Urinary bladder (tissue), 4 donors: ENCODE measurements around the gene ACSF2. TPM values are rescaled to one million over a fixed set of nuclear protein-coding genes. Genes with fewer than 3 reads are reported as not detected.
"Not testable (repeated sequence)": the region's sequence is repeated elsewhere in the genome, so short reads cannot be mapped to it uniquely, and the experiment has no call there.

ENCODE experiments used
- DNase-seq: peaks from one replicate; pipeline ENCODE4 v3.0.0-alpha.2; 2015; ENCODE audit errors: extremely low spot score
- H3K27ac ChIP-seq: one replicate; pipeline ENCODE4 v1.5.1; 2013; ENCODE audit warnings: low read depth, mild to moderate bottlenecking, moderate library complexity
- H3K36me3 ChIP-seq: one replicate; pipeline ENCODE4 v1.6.1; 2013; ENCODE audit warnings: mild to moderate bottlenecking, moderate library complexity; ENCODE audit not compliant: insufficient read depth
- H3K4me1 ChIP-seq: one replicate; pipeline ENCODE4 v1.6.1; 2013; ENCODE audit warnings: mild to moderate bottlenecking, moderate library complexity; ENCODE audit not compliant: insufficient read depth
- H3K4me3 ChIP-seq: one replicate; pipeline ENCODE4 v1.5.1; 2013; ENCODE audit warnings: low read depth, low read length
- WGBS: extraction: QIAGEN DNeasy Blood & Tissue Kit; methylation state at CpG from one replicate; pipeline ENCODE4 v1.1.7; 2013; 5-methylcytosine and 5-hydroxymethylcytosine counted together
- polyA plus RNA-seq: library from polyadenylated mRNA; stranded (reverse); fragments of 200-250 nt; gene quantifications from one replicate; pipeline ENCODE4 v1.2.3, GENCODE V29; 2013
- total RNA-seq: library from RNA; depleted of rRNA; stranded (reverse); fragments of >200 nt; gene quantifications from one replicate; pipeline ENCODE4 v1.2.3, GENCODE V29; 2014
- donor health status: healthy with polysubstance abuse.
- donor health status: healthy.

Gene ACSF2
- total and polyA plus RNA-seq, 2 donors, result 23.2 to 32.6 TPM

DNA sequence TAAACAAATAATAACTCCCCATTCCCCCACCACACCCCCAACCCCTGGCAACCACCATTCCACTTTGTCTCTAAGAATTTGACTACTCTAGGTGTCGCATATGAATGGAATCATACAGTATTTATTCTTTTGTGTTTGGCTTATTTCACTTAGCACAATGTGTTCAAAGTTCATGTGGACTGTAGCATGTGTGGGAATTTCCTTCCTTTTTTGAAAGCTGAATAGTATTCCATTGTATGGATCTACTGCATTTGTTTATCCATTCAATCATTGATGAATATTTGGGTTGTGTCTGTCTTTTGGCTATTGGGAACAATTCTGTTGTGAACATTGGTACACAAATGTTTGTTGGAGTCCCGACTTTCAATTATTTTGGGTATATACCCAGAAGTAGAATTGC, 3.3 kb upstream of the ACSF2 start:
- Histone ChIP-seq H3K4me3 (no peak overlapping the region), H3K27ac (no peak overlapping the region), H3K4me1 (no peaks in the 10 kb centered on the region), H3K36me3 (no peaks in the 10 kb centered on the region)
- DNase-seq, result no peak
- WGBS, result 94% methylated on average over 2 of the region's 2 CpGs

DNA sequence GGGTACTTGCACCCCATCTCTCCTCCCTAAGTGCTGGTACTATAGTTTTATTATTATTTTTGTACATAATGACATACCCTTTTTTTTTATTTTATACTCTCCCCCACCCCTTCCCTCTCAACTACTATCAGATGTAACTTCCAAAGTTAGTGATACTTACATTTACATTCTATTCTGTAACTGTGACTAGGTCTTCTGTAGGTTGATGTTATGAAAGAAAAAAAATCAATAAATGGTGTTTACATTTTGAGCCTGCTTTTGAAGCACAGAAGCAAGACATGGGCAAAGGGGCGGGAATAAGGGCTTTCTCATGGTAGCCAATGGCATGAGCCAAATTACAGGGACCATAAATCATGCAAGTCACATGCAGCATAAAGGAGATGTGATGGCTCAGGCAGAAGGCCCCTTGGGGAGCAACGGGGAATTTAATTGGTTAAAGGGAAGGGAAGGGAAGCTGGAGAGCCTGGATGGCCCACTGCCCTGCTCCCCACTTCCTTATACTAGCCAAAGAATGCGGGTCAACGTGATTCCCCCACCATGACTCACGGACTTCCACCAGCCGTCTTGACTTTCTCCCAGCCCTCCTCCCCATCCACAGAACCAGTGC, 2.4 kb upstream of the ACSF2 start:
- WGBS, result 47% methylated on average over 6 of the region's 6 CpGs

DNA sequence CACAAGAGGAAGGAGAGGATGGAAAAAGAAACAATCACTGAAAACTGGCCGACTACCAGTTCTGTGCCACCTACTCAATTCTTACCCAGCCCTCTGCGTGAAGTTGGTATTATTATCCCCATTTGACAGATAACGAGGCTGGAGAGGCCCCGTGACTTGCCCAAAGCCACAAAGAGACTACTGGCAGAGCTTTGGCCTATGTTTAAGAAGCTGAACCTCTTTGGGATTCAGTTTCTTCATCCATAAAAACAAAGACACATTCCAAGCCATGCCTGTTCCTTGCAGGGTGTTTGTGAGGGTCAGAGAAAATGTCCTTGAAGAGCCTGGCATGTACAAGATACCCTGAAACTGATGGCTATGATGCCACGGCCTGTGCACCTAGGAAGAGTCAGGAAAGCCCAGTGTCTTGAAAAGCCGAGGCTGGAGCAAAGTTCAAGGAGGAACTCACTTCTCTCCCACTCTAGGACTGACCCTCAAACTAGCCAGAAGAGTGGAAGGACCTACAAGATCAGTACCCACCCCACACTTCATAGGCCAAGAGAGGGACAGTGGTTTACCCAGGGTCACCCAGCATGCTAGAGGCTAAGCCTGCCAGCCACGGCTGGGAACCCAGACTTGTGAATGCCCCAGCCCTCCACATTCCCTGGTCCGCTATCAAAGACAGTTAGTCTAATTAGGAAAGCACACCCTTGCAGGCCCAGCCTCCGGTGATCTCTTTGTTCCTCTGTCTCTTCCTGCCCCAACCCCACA, 1.6 kb upstream of the ACSF2 start:
- no peaks in the 10 kb centered on the region for H3K4me1 ChIP-seq
- DNase-seq, result no peak
- H3K4me3 ChIP-seq, result no peak overlapping the region
- H3K36me3 ChIP-seq, result no peaks in the 10 kb centered on the region
- H3K27ac ChIP-seq, result peak overlapping the region; percentile 18
- WGBS, result 83% methylated on average over 9 of the region's 9 CpGs

More for the DNA sequence above, 2.4 kb upstream of the ACSF2 start:
- Histone ChIP-seq H3K36me3 (no peaks in the 10 kb centered on the region), H3K27ac (no peak overlapping the region), H3K4me1 (no peaks in the 10 kb centered on the region), H3K4me3 (no peak overlapping the region)
- DNase-seq, result no peak

DNA sequence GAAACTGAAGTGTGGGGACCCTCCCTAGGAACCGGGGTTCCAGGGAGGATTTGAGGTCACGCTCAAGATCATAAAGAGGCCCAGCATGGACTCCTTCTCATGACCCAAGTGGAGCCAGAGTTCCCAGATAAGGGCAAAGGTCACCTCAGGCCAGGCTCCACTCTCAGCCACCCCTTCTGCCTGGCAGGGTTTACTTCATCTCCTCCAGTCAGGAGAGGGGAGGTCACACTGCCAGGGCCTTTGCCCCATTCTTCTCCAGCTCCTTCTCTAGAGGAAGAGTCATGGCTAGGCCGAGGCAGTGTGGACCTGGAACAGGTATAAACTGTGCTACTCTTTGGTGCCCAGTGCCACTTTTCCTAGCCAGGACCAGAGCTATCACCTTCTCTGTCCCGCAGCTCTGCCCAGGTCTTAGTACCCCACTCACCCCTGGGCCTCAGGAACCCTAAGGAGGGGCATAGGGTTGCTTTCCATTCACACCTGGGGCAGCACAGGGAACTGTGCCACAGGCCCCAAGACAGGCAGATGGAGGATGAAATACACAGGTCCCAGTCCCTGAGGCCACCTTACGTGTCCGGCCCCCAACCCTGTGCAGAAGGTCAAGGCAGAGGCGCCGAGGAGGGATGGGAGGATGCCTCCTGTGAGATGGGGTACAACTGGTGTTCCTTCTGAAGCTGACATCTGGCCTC, 879 bp upstream of the ACSF2 start:
- 83% methylated on average over 8 of the region's 8 CpGs for WGBS
- no peaks in the 10 kb centered on the region for H3K4me1 ChIP-seq
- peak overlapping the region; percentile 18 for H3K27ac ChIP-seq
- peak overlapping the region; percentile 88 for H3K4me3 ChIP-seq
- DNase-seq, result no peak
- no peaks in the 10 kb centered on the region for H3K36me3 ChIP-seq

DNA sequence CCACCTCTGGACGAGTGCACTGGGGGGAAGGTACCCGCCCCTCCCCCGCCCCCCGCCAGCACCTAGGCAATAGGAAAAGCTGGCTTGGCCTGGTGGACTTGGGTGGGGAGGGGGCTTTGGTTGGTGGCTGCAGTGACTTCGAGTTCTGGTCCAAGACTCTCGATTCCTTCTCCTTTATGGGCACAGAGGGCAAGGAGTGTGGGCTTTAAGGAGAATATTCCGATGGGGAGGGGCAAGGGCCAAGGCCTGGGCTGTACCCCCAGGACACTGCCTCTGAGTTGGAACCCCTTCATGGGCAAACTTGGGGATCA, 409 bp downstream of the ACSF2 start:
- Histone ChIP-seq H3K4me1 (no peaks in the 10 kb centered on the region), H3K27ac (peak overlapping the region; percentile 84), H3K36me3 (no peaks in the 10 kb centered on the region), H3K4me3 (peak overlapping the region; percentile 88)
- no peak for DNase-seq
- 2% methylated on average over 7 of the region's 7 CpGs for WGBS

DNA sequence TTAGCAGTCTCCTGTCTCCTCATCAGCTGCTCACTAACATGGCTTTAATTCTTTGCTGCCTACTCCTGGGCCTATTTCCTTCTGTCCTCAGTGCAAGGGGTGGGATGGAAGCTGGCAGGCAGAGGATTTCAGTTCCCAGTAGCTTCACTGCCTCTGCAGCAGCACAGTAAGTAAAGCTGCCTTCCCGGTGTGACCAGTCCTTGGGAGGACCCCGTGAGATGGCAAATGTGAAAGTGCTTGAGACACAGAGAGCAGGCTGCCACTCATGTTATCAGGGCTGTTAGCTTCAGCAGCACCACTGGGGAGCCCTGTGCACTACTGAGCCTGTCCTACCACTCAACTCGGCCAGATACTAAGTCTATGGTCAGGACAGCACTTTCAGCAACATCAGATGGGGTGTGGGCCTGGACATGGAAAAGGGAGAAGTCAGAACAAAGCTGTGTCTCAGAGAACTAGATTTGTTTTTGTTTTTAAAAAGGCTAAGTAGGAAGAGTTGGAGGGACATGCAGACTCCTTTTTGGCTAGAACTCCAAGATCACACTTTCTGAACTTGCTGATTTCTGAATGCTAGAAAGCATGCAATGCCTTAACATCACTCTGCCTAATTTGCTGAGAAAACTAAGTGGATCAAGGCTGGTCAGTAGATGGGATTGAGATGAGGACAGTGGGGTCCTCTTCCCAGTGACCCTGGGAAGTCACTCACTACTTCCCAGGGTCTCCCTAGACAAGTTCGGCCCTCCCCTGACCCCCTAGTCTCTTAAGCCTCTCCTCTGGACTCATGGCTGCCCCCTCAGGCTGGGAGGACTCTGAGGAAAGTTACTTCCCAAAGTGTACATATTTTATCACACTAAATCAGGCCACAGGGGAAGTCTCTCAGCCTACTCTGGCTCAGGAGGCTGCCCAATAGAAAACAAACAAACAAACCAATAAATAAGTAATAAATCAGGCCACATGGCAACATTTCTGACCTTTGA, 1.1 kb downstream of the ACSF2 start:
- Histone ChIP-seq H3K4me3 (peak overlapping the region; percentile 88), H3K36me3 (no peaks in the 10 kb centered on the region), H3K27ac (peak overlapping the region; percentile 72), H3K4me1 (no peaks in the 10 kb centered on the region)
- WGBS, result 31% methylated on average over 4 of the region's 4 CpGs
- DNase-seq, result no peak

DNA sequence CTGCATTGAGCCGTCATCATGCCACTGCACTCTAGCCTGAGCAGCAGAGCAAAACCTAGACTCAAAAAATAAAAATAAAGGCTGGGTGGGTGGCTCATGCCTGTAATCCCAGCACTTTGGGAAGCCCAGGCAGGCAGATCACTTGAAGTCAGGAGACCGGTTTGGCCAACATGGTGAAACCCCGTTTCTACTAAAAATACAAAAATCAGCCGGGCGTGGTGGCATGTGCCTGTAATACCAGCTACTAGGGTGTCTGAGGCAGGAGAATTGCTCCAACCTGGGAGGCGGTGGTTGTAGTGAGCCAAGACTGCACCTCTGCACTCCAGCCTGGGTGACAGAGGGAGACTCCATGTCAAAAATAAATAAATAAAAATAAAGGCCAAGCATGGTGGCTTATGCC, 2.1 kb downstream of the ACSF2 start:
- WGBS, result 89% methylated on average over 6 of the region's 6 CpGs
- not testable (repeated sequence) for H3K36me3 ChIP-seq, H3K4me3 ChIP-seq, H3K4me1 ChIP-seq, H3K27ac ChIP-seq, DNase-seq

DNA sequence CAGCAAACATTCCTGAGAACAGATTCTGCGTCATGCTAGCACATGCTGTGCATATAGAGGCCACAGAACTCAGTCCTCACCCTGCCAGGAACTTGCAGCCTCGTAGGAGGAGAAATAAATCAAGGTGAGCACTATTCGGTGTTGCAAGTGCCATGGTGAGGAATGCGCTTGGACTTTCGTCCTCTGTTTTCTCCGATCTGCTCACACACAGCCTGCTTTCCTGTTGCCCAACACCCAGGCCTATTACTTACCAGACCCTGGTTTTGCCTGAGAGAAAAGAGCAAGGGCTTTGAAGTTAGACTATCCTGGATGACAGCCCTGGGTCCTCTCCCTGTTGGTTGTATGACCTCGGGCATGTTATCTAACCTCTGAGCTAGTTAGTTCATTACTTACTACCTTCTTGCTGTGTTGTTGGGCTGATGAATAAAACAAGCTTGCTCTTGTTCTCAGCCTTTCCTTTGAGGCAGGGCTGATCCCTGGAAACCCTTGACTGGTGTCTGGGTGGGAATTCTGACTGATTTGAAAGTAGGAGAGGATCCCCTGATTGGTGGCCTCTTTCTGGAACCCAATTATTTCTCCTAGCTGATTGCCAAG, 2.9 kb downstream of the ACSF2 start:
- Histone ChIP-seq H3K27ac (no peak overlapping the region), H3K4me1 (no peaks in the 10 kb centered on the region), H3K36me3 (no peaks in the 10 kb centered on the region), H3K4me3 (no peak overlapping the region)
- DNase-seq, result no peak
- WGBS, result 83% methylated on average over 7 of the region's 7 CpGs

DNA sequence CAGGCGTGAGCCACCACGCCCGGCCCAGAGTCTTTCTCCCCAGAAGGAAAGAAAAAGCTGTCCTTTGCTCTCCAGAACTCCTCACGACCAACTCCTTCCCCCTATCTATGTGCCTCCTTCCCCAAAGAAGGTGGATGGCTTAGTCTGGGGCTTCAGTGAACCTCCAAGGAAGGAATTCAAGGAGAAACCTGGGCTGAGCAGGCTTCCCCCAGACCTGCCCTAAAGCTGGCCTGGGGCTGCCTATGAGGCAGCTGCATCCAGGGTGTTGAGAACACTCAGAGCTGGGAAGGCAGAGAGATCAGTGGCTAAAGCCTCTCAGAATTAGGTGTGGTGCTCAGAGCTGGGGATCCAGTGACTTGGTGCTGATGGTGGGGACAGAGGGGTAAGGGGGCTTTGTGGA, 3.8 kb downstream of the ACSF2 start:
- no peak overlapping the region for H3K27ac ChIP-seq
- no peaks in the 10 kb centered on the region for H3K36me3 ChIP-seq
- no peak overlapping the region for H3K4me3 ChIP-seq
- DNase-seq, result no peak
- no peaks in the 10 kb centered on the region for H3K4me1 ChIP-seq
- WGBS, result 93% methylated on average over 4 of the region's 4 CpGs

DNA sequence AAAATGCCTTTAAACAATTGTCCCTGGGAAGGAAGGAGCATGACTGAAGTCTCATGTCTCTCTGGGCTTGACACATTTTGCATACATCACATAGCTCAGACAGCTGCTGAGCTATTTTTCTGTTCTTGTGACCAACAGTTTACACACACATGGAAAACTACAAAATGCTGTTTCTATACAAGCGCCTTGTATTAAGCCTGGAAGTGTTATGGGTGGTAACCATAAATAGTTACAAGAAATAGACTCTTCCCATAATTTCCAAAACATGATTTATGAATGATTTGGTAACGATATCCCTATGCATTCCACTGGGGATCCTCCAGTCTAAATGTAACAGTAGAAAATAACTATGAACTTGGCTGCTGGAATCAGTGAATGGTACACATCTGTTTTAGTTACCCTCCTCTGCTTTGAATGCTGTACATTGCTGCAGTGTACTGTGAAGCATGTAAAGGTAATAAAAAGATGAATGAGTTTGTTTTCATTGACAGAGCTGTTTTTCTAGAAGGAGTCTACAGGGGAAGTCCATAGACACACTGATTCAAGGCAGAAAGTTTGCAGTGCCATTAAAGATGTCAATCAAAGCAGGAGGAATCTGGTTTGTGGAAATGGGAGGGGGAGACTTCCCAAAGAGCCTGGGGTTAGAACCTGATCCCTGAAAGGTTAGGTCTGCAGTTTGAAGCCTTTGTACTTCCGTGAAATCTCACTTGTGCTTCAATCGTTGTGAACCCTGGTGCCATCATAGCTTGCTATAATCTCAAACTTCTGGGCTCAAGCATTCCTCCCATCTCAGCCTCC, 5.0 kb downstream of the ACSF2 start:
- no peak overlapping the region for H3K27ac ChIP-seq
- H3K4me1 ChIP-seq, result no peaks in the 10 kb centered on the region
- H3K4me3 ChIP-seq, result no peak overlapping the region
- no peaks in the 10 kb centered on the region for H3K36me3 ChIP-seq
- WGBS, result 65% methylated on average over 4 of the region's 4 CpGs
- no peak for DNase-seq

DNA sequence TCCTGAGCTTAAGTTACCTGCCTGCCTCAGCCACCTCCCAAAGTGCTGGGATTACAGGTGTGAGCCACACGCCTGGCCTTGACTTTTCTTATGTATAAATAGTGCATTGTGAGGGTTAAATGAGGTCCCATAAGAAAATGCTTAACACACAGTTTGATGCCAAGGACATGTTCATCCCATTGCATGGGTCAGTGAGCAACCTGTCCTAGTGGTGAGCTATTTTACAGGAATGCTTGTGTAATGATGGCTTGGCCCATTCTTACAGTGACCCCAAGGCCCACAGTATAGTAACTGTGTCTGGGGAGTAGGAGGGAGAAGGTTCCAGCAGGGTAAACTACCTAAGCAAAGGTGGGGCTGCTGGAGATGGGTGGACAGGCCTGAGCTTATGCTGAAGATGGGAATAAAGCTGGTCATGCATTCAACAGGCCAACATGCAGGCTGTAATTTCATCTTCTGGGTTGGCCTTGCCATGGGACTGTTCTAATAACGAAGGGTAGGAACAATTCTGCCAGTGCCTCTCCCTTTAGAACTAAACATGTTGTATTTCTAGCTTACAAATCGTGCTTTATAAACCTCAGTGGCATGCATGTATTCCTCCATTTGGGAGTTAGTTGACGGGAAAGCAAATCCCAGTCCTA, 6.2 kb downstream of the ACSF2 start:
- no peak overlapping the region for H3K27ac ChIP-seq
- no peaks in the 10 kb centered on the region for H3K4me1 ChIP-seq
- H3K36me3 ChIP-seq, result no peaks in the 10 kb centered on the region
- 93% methylated on average over 4 of the region's 4 CpGs for WGBS
- no peak overlapping the region for H3K4me3 ChIP-seq
- no peak for DNase-seq

DNA sequence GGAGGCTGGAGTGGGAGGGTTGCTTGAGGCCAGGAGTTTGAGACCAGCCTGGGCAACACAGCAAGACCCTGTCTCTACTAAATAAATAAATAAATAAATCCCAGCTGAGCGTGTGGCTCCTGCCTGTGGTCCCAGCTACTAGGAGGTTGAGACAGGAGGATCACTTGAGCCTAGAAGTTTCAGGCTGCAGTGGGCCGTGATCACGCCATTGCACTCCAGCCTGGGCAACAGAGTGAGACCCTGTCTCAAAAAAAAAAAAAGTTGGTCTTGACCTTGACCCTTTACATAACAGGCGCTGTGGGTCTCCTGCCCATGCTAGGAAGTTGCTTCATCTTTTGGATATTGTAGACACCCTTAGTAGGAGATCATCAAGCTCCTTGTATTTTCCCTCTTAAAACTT, 11.4 kb downstream of the ACSF2 start:
- no peak for DNase-seq
- H3K36me3 ChIP-seq, result no peaks in the 10 kb centered on the region
- WGBS, result 98% methylated on average over 4 of the region's 4 CpGs
- H3K27ac ChIP-seq, result no peak overlapping the region
- no peaks in the 10 kb centered on the region for H3K4me1 ChIP-seq
- H3K4me3 ChIP-seq, result no peak overlapping the region
